GM12872 (cell line): Measurements from ENCODE around the gene THAP7.

Experiments
- TF ChIP-seq, protein P1 (sequence below): IDR thresholded peaks from 3 replicates; pipeline ENCODE4 v1.5.1; 2011; ENCODE audit warnings: low read depth, mild to moderate bottlenecking, low read length, moderate library complexity; ENCODE audit not compliant: insufficient read depth

The THAP7 gene

DNA sequence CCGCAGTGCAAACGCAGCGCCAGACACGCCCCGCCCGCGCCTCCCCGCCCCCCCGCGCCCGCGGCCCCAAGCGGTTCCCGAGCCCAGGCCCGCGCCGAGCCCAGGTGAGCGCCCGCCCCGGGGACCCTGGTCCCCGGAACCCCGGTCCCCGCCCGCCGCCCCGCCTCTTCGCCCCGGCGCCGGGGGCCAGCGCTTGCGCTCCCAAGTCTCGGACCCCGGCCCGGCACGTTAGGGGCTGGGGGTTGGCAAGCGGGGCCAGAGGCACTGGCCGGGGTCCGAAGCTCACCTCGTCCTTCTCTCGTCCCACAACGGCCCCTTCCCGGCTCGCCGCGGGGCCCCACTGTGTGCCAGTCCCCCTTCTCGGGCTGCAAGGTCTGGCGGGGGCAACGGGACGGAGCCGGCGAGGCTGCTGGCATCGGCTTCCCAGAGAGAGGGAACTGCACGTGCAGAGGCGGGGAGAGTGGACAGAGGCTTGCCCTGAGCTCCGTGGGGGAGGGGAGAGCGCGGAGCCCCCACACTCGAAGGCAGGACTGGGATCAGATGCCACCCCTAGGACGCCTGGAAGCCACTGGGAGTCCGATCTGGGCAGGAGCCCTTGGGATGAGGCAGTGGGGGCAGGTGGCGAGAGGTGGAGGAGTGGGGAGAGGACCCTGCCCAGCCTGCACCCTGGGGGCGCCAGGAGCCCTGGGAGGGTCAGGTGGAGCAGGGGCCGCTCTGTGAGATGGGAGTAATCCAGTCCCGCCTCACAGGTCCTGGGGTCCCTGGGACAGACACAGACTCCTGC, 36.6 kb downstream of the THAP7 start:
- TF ChIP-seq, protein P1, sequence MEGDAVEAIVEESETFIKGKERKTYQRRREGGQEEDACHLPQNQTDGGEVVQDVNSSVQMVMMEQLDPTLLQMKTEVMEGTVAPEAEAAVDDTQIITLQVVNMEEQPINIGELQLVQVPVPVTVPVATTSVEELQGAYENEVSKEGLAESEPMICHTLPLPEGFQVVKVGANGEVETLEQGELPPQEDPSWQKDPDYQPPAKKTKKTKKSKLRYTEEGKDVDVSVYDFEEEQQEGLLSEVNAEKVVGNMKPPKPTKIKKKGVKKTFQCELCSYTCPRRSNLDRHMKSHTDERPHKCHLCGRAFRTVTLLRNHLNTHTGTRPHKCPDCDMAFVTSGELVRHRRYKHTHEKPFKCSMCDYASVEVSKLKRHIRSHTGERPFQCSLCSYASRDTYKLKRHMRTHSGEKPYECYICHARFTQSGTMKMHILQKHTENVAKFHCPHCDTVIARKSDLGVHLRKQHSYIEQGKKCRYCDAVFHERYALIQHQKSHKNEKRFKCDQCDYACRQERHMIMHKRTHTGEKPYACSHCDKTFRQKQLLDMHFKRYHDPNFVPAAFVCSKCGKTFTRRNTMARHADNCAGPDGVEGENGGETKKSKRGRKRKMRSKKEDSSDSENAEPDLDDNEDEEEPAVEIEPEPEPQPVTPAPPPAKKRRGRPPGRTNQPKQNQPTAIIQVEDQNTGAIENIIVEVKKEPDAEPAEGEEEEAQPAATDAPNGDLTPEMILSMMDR = no peak

DNA sequence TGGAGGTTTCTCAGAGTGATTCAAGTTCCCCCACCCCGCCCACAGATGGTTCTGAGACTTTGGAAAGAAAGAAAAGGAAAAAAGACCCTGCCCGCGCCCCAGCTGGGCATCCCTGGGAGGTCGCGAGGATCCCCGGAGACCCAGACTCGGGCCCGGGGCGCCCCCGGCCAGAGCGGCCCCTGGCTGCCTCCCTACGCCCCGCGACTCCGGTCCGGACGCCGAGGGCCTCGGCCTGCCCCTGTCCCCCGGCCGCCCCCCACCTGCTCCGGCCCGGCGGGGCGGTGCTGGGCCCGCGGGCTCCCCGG, 37.2 kb downstream of the THAP7 start:
- TF ChIP-seq, protein P1 = no peak

DNA sequence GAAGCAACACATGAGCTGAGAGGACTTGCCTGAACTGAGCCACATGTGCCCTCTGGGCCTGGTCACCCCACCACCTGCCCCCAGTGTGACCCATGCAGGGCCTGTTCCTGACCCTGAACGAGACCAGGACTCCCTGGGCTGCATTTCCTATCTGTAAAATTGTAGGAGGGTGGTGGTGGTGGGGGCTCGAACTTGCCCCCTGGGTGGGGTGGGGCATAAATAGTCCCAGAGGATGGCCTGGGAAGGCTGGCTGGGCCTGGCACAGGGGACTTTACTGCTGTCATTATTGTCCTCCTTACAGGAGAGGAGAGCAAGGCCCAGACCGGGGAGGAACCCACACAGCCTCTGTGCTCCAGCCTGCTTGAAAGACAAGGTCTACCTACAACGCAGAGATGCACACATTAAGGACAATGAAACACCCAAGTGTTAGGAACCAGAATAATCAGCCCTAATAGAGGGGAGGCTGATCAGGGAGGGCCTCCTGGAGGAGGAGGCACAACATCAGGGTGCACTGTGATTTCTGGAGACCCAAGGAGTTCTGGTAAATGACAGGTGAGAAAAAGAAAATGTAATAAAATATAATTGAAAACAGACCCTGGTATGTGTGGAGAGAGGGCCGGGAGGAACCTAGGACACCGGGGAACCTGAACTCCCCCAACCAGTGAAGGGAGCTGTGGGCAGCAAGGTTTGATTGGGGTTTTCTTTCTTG, 37.7 kb downstream of the THAP7 start:
- TF ChIP-seq, protein P1 = no peak

DNA sequence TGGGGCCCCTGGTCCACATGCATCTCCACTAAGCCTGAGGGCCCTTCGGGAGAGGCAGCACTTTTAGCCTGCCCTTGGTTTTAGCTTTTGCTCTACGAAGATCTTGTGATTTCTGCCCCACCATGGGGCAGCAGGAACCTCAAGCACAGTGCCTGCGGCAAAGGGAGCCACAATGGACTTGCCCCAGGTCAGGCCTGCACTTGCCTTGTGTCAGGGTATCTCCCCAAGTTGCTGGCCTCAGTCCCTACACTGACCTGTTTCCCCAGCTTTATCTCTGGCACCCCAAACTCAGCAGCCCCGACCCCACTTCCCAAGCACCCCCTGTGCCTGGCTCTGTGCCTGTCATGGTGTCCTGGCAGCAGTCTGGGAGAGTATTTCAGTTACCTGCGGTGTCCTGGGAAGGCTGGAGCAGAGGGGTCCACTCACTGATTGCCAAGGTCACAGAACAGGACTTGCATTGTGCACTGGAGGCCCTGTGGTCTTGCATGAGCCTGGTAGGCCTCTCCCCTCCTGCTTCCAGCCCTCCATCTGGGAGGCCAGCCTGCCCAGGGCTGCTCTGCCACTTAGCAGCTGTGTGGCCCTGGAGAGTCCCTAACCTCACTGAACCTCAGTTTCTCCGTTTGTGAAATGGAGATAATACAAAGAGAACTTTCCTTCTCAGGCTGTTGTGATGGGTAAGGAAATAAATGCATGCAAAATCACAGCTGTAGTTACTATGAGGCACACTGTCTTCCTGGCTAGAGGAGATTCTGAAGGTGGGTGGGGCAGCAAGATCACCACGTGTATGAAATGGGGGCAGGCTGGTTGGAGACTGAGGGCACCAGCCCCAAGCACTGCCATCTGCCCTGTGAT, 38.5 kb downstream of the THAP7 start:
- TF ChIP-seq, protein P1 = no peak

DNA sequence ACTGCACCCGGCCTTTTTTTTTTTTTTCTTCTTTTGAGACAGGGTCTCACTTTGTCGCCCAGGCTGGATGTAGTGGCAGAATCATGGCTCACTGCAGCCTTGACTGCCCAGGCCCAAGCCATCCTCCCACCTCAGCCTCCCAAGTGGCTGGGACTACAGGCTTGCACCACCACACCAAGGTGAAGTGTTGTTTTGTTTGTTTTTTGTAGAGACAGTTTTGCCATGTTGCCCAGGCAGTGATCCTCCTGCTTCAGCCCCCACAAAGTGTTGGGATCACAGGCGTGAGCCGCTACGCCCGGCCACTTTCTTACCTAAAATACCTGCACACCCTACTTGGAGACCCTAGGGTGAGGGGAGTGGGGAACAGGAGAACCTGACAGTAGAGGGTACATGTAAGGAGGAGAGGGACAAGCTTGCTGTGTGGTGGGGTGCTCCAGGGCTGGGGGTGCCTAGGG, 39.4 kb downstream of the THAP7 start:
- TF ChIP-seq, protein P1 = no peak

DNA sequence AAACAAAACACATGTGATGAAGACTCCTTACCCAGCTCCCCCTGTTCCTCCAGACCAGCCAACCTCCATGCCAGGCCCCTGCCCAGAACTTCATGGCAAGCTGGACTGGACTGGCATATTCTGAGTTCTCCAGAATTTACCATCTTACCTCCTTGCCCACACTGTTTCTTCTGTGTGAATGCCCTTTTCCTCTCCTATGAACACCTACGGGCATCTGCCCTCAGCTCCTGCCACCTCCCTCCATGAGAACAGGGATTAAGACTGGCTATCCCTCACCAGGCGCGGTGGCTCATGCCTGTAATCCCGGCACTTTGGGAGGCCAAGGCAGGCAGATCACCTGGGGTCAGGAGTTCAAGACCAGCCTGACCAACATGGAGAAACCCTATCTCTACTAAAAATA, 41.3 kb downstream of the THAP7 start:
- TF ChIP-seq, protein P1 = no peak
